Activated T-helper 1 cell treated with anti-CD3 and anti-CD28 coated beads, Interleukin-12 subunit alpha, Interleukin-12 subunit beta, Interleukin-2, Interleukin-4 antibody, amounts not matched to agents 30 ng/mL and 10 ng/mL and 1 ng/mL, durations not matched to agents 14 hours and 24 hours and 36 hours (primary cell): Measurements from ENCODE around the gene ADAMTS2. TPM values are rescaled to one million over a fixed set of nuclear protein-coding genes. Genes with fewer than 3 reads are reported as not detected.

ENCODE experiments used
- DNase-seq: peaks from one replicate; pipeline ENCODE4 v3.0.0; 2021; ENCODE audit warnings: low spot score
- H3K27ac Mint-ChIP-seq: one replicate; pipeline ENCODE4 v1.8.0; 2021; ENCODE audit warnings: mild to moderate bottlenecking, mixed read lengths
- H3K27me3 Mint-ChIP-seq: one replicate; pipeline ENCODE4 v1.8.0; 2022; ENCODE audit warnings: mild to moderate bottlenecking, moderate library complexity, mixed read lengths; ENCODE audit not compliant: insufficient read depth
- H3K36me3 Mint-ChIP-seq: one replicate; pipeline ENCODE4 v1.8.0; 2021; ENCODE audit warnings: low read depth, mixed read lengths
- H3K4me1 Mint-ChIP-seq: one replicate; pipeline ENCODE4 v1.8.0; 2021; ENCODE audit warnings: low read depth, mixed read lengths
- H3K4me3 Mint-ChIP-seq: one replicate; pipeline ENCODE4 v1.8.0; 2021; ENCODE audit warnings: mild to moderate bottlenecking, moderate library complexity, mixed read lengths
- H3K9me3 Mint-ChIP-seq: one replicate; pipeline ENCODE4 v1.8.0; 2021; ENCODE audit warnings: mixed read lengths
- intact Hi-C: fragments of 100-400 bp; cut with micrococcal nuclease; formaldehyde crosslinking; loops from one replicate; pipeline ENCODE4 v1.15.1; 2024
- total RNA-seq: library from RNA; stranded (reverse); gene quantifications from 2 replicates; pipeline ENCODE4 v1.2.3, GENCODE V29; 2022

The ADAMTS2 gene
- total RNA-seq, 1 donor from 2014 or later, result not detected

- intact Hi-C loops, result no loop called here
- no peak for DNase-seq
Observed at GRCh38 chr5:179323026-179323870, 22.0 kb downstream of the ADAMTS2 start.

GRCh38 chr5:179322071-179323025, 22.9 kb downstream of the ADAMTS2 start:
- no peaks in the 10 kb centered on the region for H3K4me1 Mint-ChIP-seq
- H3K36me3 Mint-ChIP-seq, result no peaks in the 10 kb centered on the region
- intact Hi-C loops, result no loop called here
- no peak overlapping the region for H3K27ac Mint-ChIP-seq
- no peak overlapping the region for H3K4me3 Mint-ChIP-seq
- H3K9me3 Mint-ChIP-seq, result no peaks in the 10 kb centered on the region
- H3K27me3 Mint-ChIP-seq, result no peaks in the 10 kb centered on the region
- no peak for DNase-seq

More at GRCh38 chr5:179323026-179323870, 22.0 kb downstream of the ADAMTS2 start:
- no peaks in the 10 kb centered on the region for H3K4me1 Mint-ChIP-seq
- no peak overlapping the region for H3K4me3 Mint-ChIP-seq
- no peaks in the 10 kb centered on the region for H3K9me3 Mint-ChIP-seq
- no peak overlapping the region for H3K27ac Mint-ChIP-seq
- no peaks in the 10 kb centered on the region for H3K36me3 Mint-ChIP-seq
- no peaks in the 10 kb centered on the region for H3K27me3 Mint-ChIP-seq

- Mint-ChIP-seq H3K9me3 (no peaks in the 10 kb centered on the region), H3K27ac (no peak overlapping the region), H3K36me3 (no peaks in the 10 kb centered on the region), H3K4me1 (no peaks in the 10 kb centered on the region), H3K4me3 (no peak overlapping the region), H3K27me3 (peaks cover 1% of the 10 kb centered on the region)
- DNase-seq, result no peak
- intact Hi-C loops, result no loop called here
Observed at GRCh38 chr5:179321206-179321987, 23.9 kb downstream of the ADAMTS2 start.

DNA sequence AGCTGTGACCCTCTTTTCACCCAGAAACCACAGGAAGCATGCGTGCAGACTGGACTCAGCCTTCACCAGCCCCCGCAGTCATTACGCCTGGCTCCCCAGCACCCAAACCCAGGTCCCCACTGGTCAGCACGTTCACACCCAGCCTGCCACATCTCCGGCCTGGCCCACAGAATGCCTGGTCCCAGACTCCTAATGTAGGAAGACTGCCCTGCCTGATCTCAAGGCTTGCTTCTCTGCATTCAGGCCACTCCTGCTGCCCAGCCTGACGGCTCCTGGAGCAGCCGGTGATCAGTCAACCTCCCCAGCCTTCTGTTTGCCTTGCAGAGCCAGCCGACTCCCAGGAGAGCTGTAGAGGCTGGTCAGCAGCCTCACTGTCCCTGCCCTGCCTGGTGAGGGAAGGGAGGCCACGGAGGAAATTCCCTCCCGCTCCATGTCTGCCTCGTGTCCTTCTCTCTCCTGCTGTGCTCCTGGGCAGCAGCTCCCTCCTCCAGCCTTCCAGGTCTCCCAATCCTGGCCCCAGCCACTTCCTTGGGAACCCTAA, 25.4 kb downstream of the ADAMTS2 start:
- Mint-ChIP-seq H3K4me3 (no peak overlapping the region), H3K36me3 (no peaks in the 10 kb centered on the region), H3K9me3 (no peaks in the 10 kb centered on the region), H3K27ac (no peak overlapping the region), H3K4me1 (no peaks in the 10 kb centered on the region), H3K27me3 (peaks cover 1% of the 10 kb centered on the region)
- no peak for DNase-seq
- intact Hi-C loops, result no loop called here

- H3K4me1 Mint-ChIP-seq, result no peaks in the 10 kb centered on the region
- no peak overlapping the region for H3K4me3 Mint-ChIP-seq
- no peak overlapping the region for H3K27ac Mint-ChIP-seq
- no peaks in the 10 kb centered on the region for H3K9me3 Mint-ChIP-seq
- intact Hi-C loops, result no loop called here
- H3K36me3 Mint-ChIP-seq, result no peaks in the 10 kb centered on the region
- H3K27me3 Mint-ChIP-seq, result peaks cover 1% of the 10 kb centered on the region
- no peak for DNase-seq
Observed at GRCh38 chr5:179319123-179319522, 26.1 kb downstream of the ADAMTS2 start.

GRCh38 chr5:179318221-179318955, 26.9 kb downstream of the ADAMTS2 start:
- peaks cover 1% of the 10 kb centered on the region for H3K27me3 Mint-ChIP-seq
- no peak overlapping the region for H3K4me3 Mint-ChIP-seq
- intact Hi-C loops, result no loop called here
- H3K36me3 Mint-ChIP-seq, result no peaks in the 10 kb centered on the region
- no peak for DNase-seq
- H3K4me1 Mint-ChIP-seq, result no peaks in the 10 kb centered on the region
- no peaks in the 10 kb centered on the region for H3K9me3 Mint-ChIP-seq
- H3K27ac Mint-ChIP-seq, result no peak overlapping the region

DNA sequence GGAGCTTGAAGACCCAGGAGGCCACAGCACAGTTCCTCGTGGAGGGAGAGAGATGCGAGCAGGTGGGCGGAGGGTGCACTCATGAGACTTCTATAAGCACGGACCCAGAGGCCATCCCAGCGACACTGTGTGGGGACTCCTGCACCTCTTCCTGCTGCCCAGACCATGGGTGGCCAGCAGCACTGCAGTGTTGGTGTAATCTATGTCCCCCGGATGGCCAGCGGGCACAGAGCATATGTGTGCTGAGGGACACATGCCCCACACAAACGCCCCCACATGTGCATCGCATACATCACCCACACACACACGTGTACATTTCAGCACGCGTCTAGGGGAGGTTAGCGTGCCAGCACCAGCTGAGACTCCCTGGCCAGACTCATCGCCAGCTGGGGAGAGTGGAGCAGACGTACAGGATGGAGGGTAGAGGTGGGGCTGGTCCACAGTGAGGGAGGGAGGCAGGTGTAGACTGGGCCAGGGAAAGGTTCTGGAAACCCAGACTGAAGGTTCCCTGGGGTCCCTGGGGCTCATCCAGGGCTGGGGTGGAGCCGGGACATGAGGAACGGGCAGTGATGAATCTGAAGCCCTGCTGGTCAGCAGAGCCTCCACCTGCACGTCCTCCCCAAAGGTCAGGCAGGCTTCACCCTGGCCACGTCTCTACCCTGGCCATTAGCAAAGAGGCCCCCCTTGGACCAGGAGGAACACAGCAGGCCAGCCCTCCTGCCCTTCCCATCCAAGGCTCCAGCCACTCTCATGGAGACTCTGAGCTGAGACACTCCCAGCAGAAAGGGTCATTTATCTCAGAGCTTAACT, 27.6 kb downstream of the ADAMTS2 start:
- H3K4me1 Mint-ChIP-seq, result no peaks in the 10 kb centered on the region
- H3K9me3 Mint-ChIP-seq, result no peaks in the 10 kb centered on the region
- H3K36me3 Mint-ChIP-seq, result no peaks in the 10 kb centered on the region
- H3K4me3 Mint-ChIP-seq, result no peak overlapping the region
- no peak for DNase-seq
- intact Hi-C loops, result no loop called here
- H3K27ac Mint-ChIP-seq, result no peak overlapping the region
- peaks cover 1% of the 10 kb centered on the region for H3K27me3 Mint-ChIP-seq

GRCh38 chr5:179316982-179317381, 28.3 kb downstream of the ADAMTS2 start:
- no peaks in the 10 kb centered on the region for H3K9me3 Mint-ChIP-seq
- DNase-seq, result no peak
- no peak overlapping the region for H3K4me3 Mint-ChIP-seq
- intact Hi-C loops, result no loop called here
- no peaks in the 10 kb centered on the region for H3K4me1 Mint-ChIP-seq
- H3K27me3 Mint-ChIP-seq, result peaks cover 1% of the 10 kb centered on the region
- no peaks in the 10 kb centered on the region for H3K36me3 Mint-ChIP-seq
- H3K27ac Mint-ChIP-seq, result no peak overlapping the region

GRCh38 chr5:179316111-179316551, 29.1 kb downstream of the ADAMTS2 start:
- H3K4me3 Mint-ChIP-seq, result no peak overlapping the region
- no peaks in the 10 kb centered on the region for H3K9me3 Mint-ChIP-seq
- H3K36me3 Mint-ChIP-seq, result no peaks in the 10 kb centered on the region
- DNase-seq, result no peak
- intact Hi-C loops, result no loop called here
- peaks cover 1% of the 10 kb centered on the region for H3K27me3 Mint-ChIP-seq
- no peaks in the 10 kb centered on the region for H3K4me1 Mint-ChIP-seq
- no peak overlapping the region for H3K27ac Mint-ChIP-seq

DNA sequence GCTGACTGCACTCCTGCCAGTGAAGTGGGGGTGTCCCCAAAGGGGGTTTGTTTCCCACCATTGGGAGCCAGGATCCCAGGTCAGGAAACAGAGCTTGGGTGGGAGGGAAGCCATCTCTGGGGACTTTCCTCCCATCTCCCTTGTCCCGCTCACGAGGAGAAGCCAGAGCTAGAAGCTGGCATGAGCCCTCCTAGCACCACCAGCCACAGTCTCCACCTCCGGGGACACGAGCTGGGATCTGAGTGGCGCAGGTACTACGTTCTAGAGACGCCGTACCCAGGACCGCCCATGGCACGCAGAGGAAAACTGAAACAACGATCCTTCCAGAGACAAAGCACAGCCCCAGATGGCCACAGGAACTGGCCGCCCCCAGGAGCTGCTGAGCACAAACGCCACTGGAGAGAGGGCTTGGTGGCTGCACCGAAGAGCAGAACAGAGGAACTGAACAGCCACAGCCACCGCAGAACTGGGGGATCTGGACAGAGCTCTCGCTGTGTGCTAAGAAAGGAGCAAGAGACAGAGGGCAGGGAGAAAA, 29.8 kb downstream of the ADAMTS2 start:
- H3K4me3 Mint-ChIP-seq, result no peak overlapping the region
- no peaks in the 10 kb centered on the region for H3K4me1 Mint-ChIP-seq
- no peak overlapping the region for H3K27ac Mint-ChIP-seq
- no peaks in the 10 kb centered on the region for H3K9me3 Mint-ChIP-seq
- no peak for DNase-seq
- intact Hi-C loops, result no loop called here
- peaks cover 1% of the 10 kb centered on the region for H3K27me3 Mint-ChIP-seq
- H3K36me3 Mint-ChIP-seq, result no peaks in the 10 kb centered on the region
